Caki2 (cell line): ENCODE data around the gene CTSD. TPM values are rescaled to one million over a fixed set of nuclear protein-coding genes. Genes with fewer than 3 reads are reported as not detected.
A peak's percentile ranks its signal among the peaks of the same experiment; 100 is the strongest.

Experiments used
- DNase-seq: peaks from one replicate; pipeline ENCODE4 v3.0.0-alpha.2; 2015; ENCODE audit warnings: low read depth
- in situ Hi-C: cut with HindIII; loops from 2 replicates; pipeline ENCODE4 v1.10.0; 2016; ENCODE audit warnings: low sequenced_read_pairs, low pct_unique_long_range_greater_than_20kb, mixed read lengths
- total RNA-seq: library from RNA; depleted of rRNA; stranded (reverse); fragments of >200 nt; shearing (Covaris generic); gene quantifications from 2 replicates; pipeline ENCODE4 v1.2.3, GENCODE V29; 2014; ENCODE audit warnings: low replicate concordance

CTSD gene
- total RNA-seq, 1 experiment from 2014 or later: 1,654 TPM

GRCh38 chr11:1784761-1785650 lies 21.3 kb upstream of the CTSD start:
- no peak for DNase-seq
- in situ Hi-C loops: no loop called here

- in situ Hi-C loops: no loop called here
- DNase-seq: no peak
Measured at GRCh38 chr11:1783725-1784529, 20.2 kb upstream of the CTSD start.

GRCh38 chr11:1782831-1783724 lies 19.4 kb upstream of the CTSD start:
- in situ Hi-C loops: no loop called here
- DNase-seq: peak; percentile 80

GRCh38 chr11:1782031-1782590 lies 18.4 kb upstream of the CTSD start:
- no peak for DNase-seq
- in situ Hi-C loops: no loop called here

- in situ Hi-C loops: no loop called here
Measured at GRCh38 chr11:1781593-1781975, 17.9 kb upstream of the CTSD start.

GRCh38 chr11:1780700-1781592 lies 17.2 kb upstream of the CTSD start:
- no peak for DNase-seq
- in situ Hi-C loops: no loop called here

More at GRCh38 chr11:1781593-1781975, 17.9 kb upstream of the CTSD start:
- no peak for DNase-seq

GRCh38 chr11:1779806-1780699 lies 16.3 kb upstream of the CTSD start:
- in situ Hi-C loops: no loop called here

GRCh38 chr11:1779034-1779805 lies 15.5 kb upstream of the CTSD start:
- in situ Hi-C loops: no loop called here
- no peak for DNase-seq

More at GRCh38 chr11:1779806-1780699, 16.3 kb upstream of the CTSD start:
- no peak for DNase-seq

GRCh38 chr11:1778141-1778911 lies 14.6 kb upstream of the CTSD start:
- in situ Hi-C loops: no loop called here

GRCh38 chr11:1777737-1778136 lies 14.0 kb upstream of the CTSD start:
- in situ Hi-C loops: no loop called here
- DNase-seq: no peak

More at GRCh38 chr11:1778141-1778911, 14.6 kb upstream of the CTSD start:
- no peak for DNase-seq

GRCh38 chr11:1776944-1777715 lies 13.4 kb upstream of the CTSD start:
- no peak for DNase-seq
- in situ Hi-C loops: no loop called here

- in situ Hi-C loops: no loop called here
- no peak for DNase-seq
Measured at GRCh38 chr11:1776331-1776851, 12.7 kb upstream of the CTSD start.

- no peak for DNase-seq
- in situ Hi-C loops: no loop called here
Measured at GRCh38 chr11:1774886-1775285, 11.2 kb upstream of the CTSD start.

GRCh38 chr11:1773994-1774550 lies 10.3 kb upstream of the CTSD start:
- no peak for DNase-seq
- in situ Hi-C loops: no loop called here
